ENCODE data around the gene MRPS6. TPM values are rescaled to one million over a fixed set of nuclear protein-coding genes. Genes with fewer than 3 reads are reported as not detected.

MRPS6 gene
- total RNA-seq, 1 experiment from 2014 or later, result 41.0 TPM

- no peak overlapping the region for H3K4me2 ChIP-seq
- no peak for DNase-seq
- no peaks in the 10 kb centered on the region; the same call in 1 of the 2 replicates for H3K36me3 ChIP-seq (ENCODE audit: low read depth)
- peaks cover 24% of the 10 kb centered on the region for H3K79me2 ChIP-seq (ENCODE audit: low read depth)
- H3K9me3 ChIP-seq (ENCODE audit: insufficient read depth, low read depth), result no peaks in the 10 kb centered on the region
- no peaks in the 10 kb centered on the region for H3K9me2 ChIP-seq (ENCODE audit: insufficient read depth)
- ChIA-PET CTCF (no interaction called here), POLR2A (ENCODE audit: unreplicated experiment) (no interaction called here)
- H3K27me3 ChIP-seq (ENCODE audit: insufficient read depth, low read depth), result no peaks in the 10 kb centered on the region
- H4K20me1 ChIP-seq (ENCODE audit: insufficient read depth), result no peaks in the 10 kb centered on the region
- intact Hi-C loops (cut with micrococcal nuclease; ENCODE audit: unreplicated experiment), result no loop called here
- no peak overlapping the region for H2AFZ ChIP-seq
- no peaks in the 10 kb centered on the region for H3F3A ChIP-seq (ENCODE audit: insufficient read depth, low read depth)
- no TSS peak for BruUV-seq (replicated peaks)
- H3K27ac ChIP-seq, result no peak overlapping the region
- TF ChIP-seq, protein P1, sequence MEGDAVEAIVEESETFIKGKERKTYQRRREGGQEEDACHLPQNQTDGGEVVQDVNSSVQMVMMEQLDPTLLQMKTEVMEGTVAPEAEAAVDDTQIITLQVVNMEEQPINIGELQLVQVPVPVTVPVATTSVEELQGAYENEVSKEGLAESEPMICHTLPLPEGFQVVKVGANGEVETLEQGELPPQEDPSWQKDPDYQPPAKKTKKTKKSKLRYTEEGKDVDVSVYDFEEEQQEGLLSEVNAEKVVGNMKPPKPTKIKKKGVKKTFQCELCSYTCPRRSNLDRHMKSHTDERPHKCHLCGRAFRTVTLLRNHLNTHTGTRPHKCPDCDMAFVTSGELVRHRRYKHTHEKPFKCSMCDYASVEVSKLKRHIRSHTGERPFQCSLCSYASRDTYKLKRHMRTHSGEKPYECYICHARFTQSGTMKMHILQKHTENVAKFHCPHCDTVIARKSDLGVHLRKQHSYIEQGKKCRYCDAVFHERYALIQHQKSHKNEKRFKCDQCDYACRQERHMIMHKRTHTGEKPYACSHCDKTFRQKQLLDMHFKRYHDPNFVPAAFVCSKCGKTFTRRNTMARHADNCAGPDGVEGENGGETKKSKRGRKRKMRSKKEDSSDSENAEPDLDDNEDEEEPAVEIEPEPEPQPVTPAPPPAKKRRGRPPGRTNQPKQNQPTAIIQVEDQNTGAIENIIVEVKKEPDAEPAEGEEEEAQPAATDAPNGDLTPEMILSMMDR (conservative IDR thresholded peaks at IDR 0.05), result no peak
- no peak for TF ChIP-seq EZH2 (IDR thresholded peaks at IDR 0.05; ENCODE audit: low read depth)
- no peak overlapping the region for H3K4me3 ChIP-seq
- H3K4me1 ChIP-seq (replicated peaks; ENCODE audit: insufficient read depth), result no peaks in the 10 kb centered on the region
Observed at GRCh38 chr21:34097442-34097841, 24.1 kb downstream of the MRPS6 start.

DNA sequence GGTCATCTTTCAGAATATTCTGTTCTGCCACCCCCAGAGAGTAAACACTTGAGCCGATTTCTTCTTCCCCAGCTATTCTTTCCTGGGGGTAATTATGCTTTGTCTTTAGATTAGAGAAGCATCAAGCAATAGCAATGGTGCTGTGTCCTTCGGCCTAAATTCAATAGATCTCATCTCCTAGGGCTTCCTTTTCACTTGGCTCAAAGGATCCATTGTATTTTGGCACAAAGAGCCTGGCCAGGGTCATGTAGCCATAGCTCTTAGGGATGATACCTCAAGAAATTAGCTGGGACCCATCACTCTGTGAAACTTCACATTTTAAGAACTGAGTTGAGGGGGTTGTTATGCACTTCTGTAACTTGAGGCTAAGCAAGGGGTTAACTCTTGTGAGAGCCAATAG is 27.0 kb downstream of the MRPS6 start:
- Histone ChIP-seq H3K4me2 (no peak overlapping the region), H3K79me2 (ENCODE audit: low read depth) (peaks cover 21% of the 10 kb centered on the region), H3K36me3 (ENCODE audit: low read depth) (no peaks in the 10 kb centered on the region; the same call in 1 of the 2 replicates), H2AFZ (no peak overlapping the region), H3K4me1 (replicated peaks; ENCODE audit: insufficient read depth) (no peaks in the 10 kb centered on the region), H3K4me3 (no peak overlapping the region), H4K20me1 (ENCODE audit: insufficient read depth) (no peaks in the 10 kb centered on the region), H3K27ac (no peak overlapping the region), H3F3A (ENCODE audit: insufficient read depth, low read depth) (no peaks in the 10 kb centered on the region), H3K9me3 (ENCODE audit: insufficient read depth, low read depth) (no peaks in the 10 kb centered on the region), H3K9me2 (ENCODE audit: insufficient read depth) (no peaks in the 10 kb centered on the region), H3K27me3 (ENCODE audit: insufficient read depth, low read depth) (no peaks in the 10 kb centered on the region)
- intact Hi-C loops (cut with micrococcal nuclease; ENCODE audit: unreplicated experiment), result no loop called here
- ChIA-PET CTCF (no interaction called here), POLR2A (ENCODE audit: unreplicated experiment) (no interaction called here)
- DNase-seq, result no peak
- TF ChIP-seq, protein P1 (conservative IDR thresholded peaks at IDR 0.05), result no peak
- TF ChIP-seq EZH2 (IDR thresholded peaks at IDR 0.05; ENCODE audit: low read depth), result no peak
- BruUV-seq (replicated peaks), result no TSS peak

DNA sequence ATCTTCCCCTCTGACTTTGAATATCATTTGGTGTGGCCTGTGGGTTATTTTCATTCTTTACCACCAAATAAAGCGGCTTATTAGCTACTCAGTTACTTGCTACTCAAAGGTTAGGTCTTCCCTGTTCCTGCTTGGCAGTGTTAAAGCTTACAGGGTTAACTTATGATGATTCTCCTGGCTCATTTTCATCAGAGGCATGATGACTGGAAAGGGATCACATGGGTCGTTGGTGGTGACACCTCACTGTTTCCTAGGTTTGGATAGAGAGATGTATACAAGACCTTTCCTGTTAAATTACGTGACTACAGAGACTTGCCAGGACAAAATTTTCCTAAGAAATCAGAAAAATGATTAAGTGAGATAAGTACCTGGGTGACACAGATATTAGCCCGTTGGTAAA is 27.4 kb downstream of the MRPS6 start:
- Histone ChIP-seq H2AFZ (no peak overlapping the region), H3K4me3 (no peak overlapping the region), H4K20me1 (ENCODE audit: insufficient read depth) (no peaks in the 10 kb centered on the region), H3K4me1 (replicated peaks; ENCODE audit: insufficient read depth) (no peaks in the 10 kb centered on the region), H3K9me3 (ENCODE audit: insufficient read depth, low read depth) (no peaks in the 10 kb centered on the region), H3K9me2 (ENCODE audit: insufficient read depth) (no peaks in the 10 kb centered on the region), H3F3A (ENCODE audit: insufficient read depth, low read depth) (no peaks in the 10 kb centered on the region), H3K27me3 (ENCODE audit: insufficient read depth, low read depth) (no peaks in the 10 kb centered on the region), H3K4me2 (no peak overlapping the region), H3K79me2 (ENCODE audit: low read depth) (peaks cover 21% of the 10 kb centered on the region), H3K27ac (no peak overlapping the region), H3K36me3 (ENCODE audit: low read depth) (no peaks in the 10 kb centered on the region; the same call in 1 of the 2 replicates)
- intact Hi-C loops (cut with micrococcal nuclease; ENCODE audit: unreplicated experiment), result no loop called here
- TF ChIP-seq, protein P1 (conservative IDR thresholded peaks at IDR 0.05), result no peak
- no peak for TF ChIP-seq EZH2 (IDR thresholded peaks at IDR 0.05; ENCODE audit: low read depth)
- ChIA-PET CTCF (interaction anchor here (1.3 kb wide), 1 partner anchor 14 kb away, joined by 3 read pairs; no protein-coding TSS in a partner anchor), POLR2A (ENCODE audit: unreplicated experiment) (no interaction called here)
- BruUV-seq (replicated peaks), result no TSS peak
- no peak for DNase-seq

All from PC-9 (cell line).